GM03348 (cell line): Measurements from ENCODE around the gene TRIM71.
"Not testable (repeated sequence)": the region's sequence is repeated elsewhere in the genome, so short reads cannot be mapped to it uniquely, and the experiment has no call there.

Source experiments
- DNase-seq: peaks from one replicate; pipeline ENCODE4 v3.0.0; 2012; ENCODE audit warnings: low spot score

TRIM71 gene

DNA sequence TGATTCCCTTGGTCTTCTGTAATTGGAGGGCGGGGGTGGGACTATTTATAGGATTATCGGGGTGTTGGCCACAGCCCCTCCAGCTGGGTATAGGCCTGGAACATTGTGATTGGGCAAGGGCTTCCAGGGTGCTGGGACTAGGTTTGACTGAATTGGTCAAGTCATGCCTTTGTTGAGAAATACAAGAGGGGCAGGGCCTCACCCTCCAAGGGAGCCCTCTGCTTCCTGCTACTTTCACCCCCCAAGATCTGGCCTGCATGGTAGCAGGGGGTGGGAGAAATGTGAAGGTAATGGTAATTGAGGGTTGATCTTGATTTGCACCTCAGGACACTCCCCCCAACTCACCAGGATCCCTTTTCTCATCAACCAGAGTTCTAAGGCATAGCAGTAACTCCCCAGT lies 25.2 kb downstream of the TRIM71 start:
- no peak for DNase-seq

GRCh38 chr3:32843510-32844321 lies 25.9 kb downstream of the TRIM71 start:
- DNase-seq = no peak

- no peak for DNase-seq
These were observed 26.5 kb downstream of the TRIM71 start for GRCh38 chr3:32844322-32844654.

- DNase-seq = no peak
These were observed 27.1 kb downstream of the TRIM71 start for GRCh38 chr3:32844914-32845313.

DNA sequence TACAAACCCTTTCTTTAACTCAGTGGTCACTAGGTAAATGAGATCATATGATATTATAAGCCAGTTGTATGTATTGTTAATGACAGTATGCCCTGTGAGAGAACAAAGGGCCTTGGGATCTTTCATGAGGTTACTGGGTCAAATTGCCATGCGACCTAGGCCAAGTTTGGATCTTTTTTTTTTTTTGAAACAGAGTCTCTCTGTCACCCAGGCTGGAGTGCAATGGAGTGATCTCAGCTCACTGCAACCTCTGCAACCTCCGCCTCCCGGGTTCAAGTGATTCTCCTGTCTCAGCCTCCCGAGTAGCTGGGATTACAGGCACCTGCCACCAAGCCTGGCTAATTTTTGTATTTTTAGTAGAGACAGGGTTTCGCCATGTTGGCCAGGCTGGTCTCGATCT lies 27.7 kb downstream of the TRIM71 start:
- not testable (repeated sequence) for DNase-seq

GRCh38 chr3:32847045-32847444 lies 29.2 kb downstream of the TRIM71 start:
- not testable (repeated sequence) for DNase-seq

DNA sequence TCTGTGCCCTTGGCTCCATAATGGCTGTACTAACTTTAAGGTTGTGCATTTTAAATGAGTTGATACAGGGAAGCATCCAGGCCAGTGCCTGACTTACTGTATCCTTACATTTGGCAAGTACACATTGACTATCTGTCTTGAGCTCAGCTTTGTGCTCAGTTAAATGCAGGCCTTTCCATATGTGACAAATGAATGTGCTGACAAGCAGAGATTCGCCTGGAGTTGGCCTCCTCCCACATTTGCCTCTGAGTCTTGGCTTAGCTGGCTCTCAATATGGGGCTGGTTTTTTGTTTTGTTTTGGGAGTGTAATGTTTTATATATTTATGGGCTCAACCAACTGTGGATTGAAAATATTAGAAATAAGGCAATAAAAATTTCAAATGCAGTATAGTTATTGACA lies 29.7 kb downstream of the TRIM71 start:
- DNase-seq = no peak

- DNase-seq = no peak
These were observed 30.4 kb downstream of the TRIM71 start for GRCh38 chr3:32848215-32848614.

GRCh38 chr3:32849046-32849445 lies 31.2 kb downstream of the TRIM71 start:
- DNase-seq = no peak

- DNase-seq = no peak
These were observed 32.4 kb downstream of the TRIM71 start for GRCh38 chr3:32850226-32850625.

DNA sequence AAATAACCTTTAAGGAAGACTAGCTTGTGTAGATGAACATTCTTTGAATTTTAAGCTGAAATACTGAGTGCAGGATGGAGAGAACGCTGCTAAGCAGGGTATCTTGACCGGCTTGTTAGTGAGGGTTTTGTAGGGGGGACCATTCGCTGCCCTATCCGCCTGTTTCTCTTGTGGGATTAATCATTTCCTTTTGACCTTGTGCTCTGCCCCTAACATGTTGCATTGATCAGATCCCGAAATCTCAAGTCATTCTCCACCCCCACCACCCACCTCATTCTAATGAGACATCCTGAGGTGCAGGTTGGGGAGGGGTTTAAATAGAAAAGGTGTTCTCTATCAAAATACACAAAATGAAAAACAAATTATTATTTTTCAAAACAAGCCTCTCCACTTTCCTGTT lies 32.8 kb downstream of the TRIM71 start:
- DNase-seq = no peak

- no peak for DNase-seq
These were observed 34.3 kb downstream of the TRIM71 start for GRCh38 chr3:32852146-32852545.

- DNase-seq = no peak
These were observed 37.7 kb downstream of the TRIM71 start for GRCh38 chr3:32855350-32855953.

GRCh38 chr3:32856355-32856889 lies 38.6 kb downstream of the TRIM71 start:
- DNase-seq = no peak

DNA sequence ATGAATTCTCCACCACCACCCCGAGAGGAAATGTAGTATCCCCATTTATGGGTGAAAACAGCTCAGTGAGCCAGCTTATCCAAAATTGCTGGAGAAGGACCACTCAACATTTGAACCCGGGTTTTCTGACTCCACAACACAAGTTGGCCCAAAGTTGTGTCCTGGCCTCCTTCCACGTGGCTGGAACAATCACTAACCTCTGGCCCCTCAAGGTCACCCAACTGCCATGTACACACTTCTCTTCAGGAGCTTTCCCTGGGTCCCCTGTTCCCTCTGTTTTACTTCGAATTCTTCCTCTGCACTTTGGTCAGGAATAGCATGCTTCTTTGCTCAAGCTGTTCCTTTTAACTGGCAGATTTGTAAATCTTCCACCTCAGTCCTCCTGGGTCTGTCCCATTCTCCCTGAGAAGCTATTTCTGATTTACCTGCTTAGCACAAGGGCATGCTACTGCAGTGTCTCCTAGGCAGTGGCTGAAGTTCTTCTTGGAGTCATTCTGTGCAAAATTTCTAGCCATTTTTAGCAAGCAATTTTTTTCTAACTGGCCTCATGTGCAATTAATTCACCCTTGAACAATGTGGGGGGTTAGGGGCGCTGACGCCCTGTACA lies 39.2 kb downstream of the TRIM71 start:
- DNase-seq = no peak

DNA sequence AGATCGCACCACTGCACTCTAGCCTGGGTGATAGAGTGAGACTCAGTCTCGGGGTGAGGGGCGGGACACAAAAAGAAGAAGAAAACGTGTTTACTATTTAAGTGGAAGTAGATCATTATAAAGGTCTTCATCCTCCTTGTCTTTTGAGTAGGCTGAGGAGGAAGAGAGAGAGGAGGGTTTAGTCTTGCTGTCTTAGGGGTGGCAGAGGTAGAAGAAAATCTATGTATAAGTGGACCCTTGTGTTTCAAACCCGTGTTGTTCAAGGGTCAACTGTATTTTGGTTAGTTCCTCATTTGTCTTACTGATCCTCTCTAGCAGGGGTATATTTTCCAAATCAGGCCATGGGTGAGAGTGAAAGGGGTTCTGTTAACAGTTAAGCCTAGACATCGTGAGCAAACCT lies 40.1 kb downstream of the TRIM71 start:
- no peak for DNase-seq

DNA sequence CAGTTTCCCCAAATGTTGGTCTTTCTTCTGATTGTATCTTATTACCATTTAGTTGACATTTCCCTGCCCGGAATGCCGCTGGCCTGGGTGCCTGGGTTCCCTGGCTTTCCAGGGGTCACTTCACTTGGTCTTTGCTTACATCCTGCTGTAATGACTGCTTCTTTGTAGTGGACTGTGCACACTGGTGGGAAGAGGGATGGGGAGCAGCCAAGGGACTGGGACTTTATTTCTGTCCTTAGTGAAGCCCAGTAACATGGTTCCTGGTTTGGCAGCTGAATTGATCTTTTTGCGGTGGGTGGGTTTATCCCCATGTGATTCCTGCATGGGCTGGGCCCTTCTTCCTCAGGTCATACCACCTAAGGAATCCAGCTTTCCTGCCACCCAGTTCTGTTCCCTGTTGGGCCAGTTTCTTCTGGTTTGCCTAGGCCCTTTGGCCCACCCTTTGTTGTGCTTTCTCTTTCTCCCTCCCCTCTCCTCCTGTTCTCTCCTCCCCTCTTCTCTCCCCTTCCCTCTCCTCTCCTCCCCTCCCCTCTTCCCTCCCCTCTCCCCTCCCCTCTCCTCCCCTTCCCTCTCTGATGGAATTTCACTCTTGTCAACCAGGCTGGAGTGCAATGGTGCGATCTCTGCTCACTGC lies 41.9 kb downstream of the TRIM71 start:
- DNase-seq = no peak

- DNase-seq = no peak
These were observed 42.7 kb downstream of the TRIM71 start for GRCh38 chr3:32860499-32860898.

DNA sequence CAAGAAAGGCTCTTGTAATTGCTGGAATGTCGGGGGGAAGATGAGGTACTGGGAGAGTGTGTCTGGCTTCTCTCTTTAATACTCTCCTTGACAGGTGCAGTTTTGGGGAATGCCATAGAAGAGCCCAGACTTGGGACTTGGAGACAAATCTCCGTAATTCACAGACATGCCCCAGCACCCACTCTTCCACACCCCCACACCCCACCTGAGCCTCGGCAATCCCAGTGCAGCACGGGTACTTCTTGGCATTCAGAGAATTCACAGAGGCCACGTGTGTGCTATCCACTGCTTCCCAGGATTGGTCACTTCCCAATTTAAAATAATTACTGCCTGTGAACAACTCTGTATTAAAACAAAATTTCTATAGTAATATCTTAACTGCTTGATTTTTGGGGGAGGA lies 43.9 kb downstream of the TRIM71 start:
- no peak for DNase-seq

- DNase-seq = no peak
These were observed 44.6 kb downstream of the TRIM71 start for GRCh38 chr3:32862247-32862935.

GRCh38 chr3:32862936-32863487 lies 45.2 kb downstream of the TRIM71 start:
- no peak for DNase-seq

DNA sequence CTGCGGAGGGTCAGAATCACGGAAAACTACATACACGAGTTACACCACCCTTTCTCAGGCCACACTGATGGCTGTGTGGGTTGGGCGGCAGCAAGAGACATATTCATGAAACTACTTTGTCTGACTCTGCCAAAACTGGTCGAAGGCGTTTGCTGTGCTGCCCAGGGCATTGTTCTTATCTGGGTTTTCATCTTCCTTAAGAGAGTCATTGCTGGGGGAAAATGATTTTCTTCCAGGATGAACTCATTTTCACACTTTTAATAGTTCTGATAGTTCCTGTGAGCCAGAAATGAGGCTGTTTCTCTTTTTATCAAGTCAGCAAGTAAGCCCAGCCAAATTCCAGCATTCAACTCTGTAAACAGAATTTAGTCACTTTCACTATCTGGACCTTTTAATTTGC lies 47.6 kb downstream of the TRIM71 start:
- no peak for DNase-seq
